Mesenchymal stem cell (in vitro differentiated cells and primary cell): ENCODE data around the gene TBC1D22A.
"Not testable (repeated sequence)": the region's sequence is repeated elsewhere in the genome, so short reads cannot be mapped to it uniquely, and the experiment has no call there.

ENCODE experiments used
- DNase-seq: peaks from one replicate; pipeline ENCODE4 v3.0.0-alpha.2; 2013
- H2AFZ ChIP-seq: one replicate; pipeline ENCODE4 v1.6.1; 2013; ENCODE audit warnings: low read depth, mild to moderate bottlenecking, control low read depth, inconsistent platforms, low read length, moderate library complexity
- H2AK5ac ChIP-seq: 2 replicates; pipeline ENCODE4 v1.6.1; 2013; ENCODE audit warnings: low read length, moderate library complexity, mild to moderate bottlenecking, inconsistent platforms; ENCODE audit not compliant: severe bottlenecking
- H2BK120ac ChIP-seq: one replicate; pipeline ENCODE4 v1.6.1; 2013; ENCODE audit warnings: low read depth, mild to moderate bottlenecking, inconsistent platforms, low read length, moderate library complexity
- H2BK12ac ChIP-seq, 2 experiments: one replicate each; pipeline ENCODE4 v1.6.1; 2013; ENCODE audit warnings: inconsistent platforms in 2 of 2, low read length in 2 of 2, mild to moderate bottlenecking in 2 of 2, moderate library complexity in 2 of 2, control low read depth in 1 of 2
- H2BK15ac ChIP-seq: one replicate; pipeline ENCODE4 v1.6.1; 2013; ENCODE audit warnings: mild to moderate bottlenecking, low read depth, inconsistent platforms; ENCODE audit not compliant: poor library complexity, severe bottlenecking
- H2BK5ac ChIP-seq: 2 replicates; pipeline ENCODE4 v1.6.1; 2013; ENCODE audit warnings: low read depth, mild to moderate bottlenecking, low read length, control low read depth, inconsistent platforms; ENCODE audit not compliant: poor library complexity, severe bottlenecking
- H3K14ac ChIP-seq, 2 experiments: one replicate each; pipeline ENCODE4 v1.6.1; 2013; ENCODE audit warnings: inconsistent platforms in 2 of 2, low read length in 2 of 2, control low read depth in 1 of 2, mild to moderate bottlenecking in 1 of 2, moderate library complexity in 1 of 2
- H3K18ac ChIP-seq, 2 experiments: one replicate each; pipeline ENCODE4 v1.6.1; 2013; ENCODE audit warnings: inconsistent platforms in 2 of 2, low read length in 2 of 2, control low read depth in 1 of 2, low read depth in 1 of 2, mild to moderate bottlenecking in 1 of 2
- H3K23ac ChIP-seq, 2 experiments: one replicate each; pipeline ENCODE4 v1.6.1; 2013; ENCODE audit warnings: inconsistent platforms in 2 of 2, low read length in 2 of 2, mild to moderate bottlenecking in 2 of 2, moderate library complexity in 2 of 2, control low read depth in 1 of 2
- H3K27ac ChIP-seq: 2 replicates; pipeline ENCODE4 v1.5.1; 2013; ENCODE audit warnings: mild to moderate bottlenecking, moderate library complexity, low read length, control low read depth, inconsistent platforms; ENCODE audit not compliant: poor library complexity, severe bottlenecking
- H3K27me3 ChIP-seq, 2 experiments: 2 replicates each; pipeline versions ENCODE4 v1.6.1 to v1.7.0; 2013; ENCODE audit warnings: low read length in 2 of 2, mild to moderate bottlenecking in 2 of 2, moderate library complexity in 2 of 2, control low read depth in 1 of 2, inconsistent platforms in 1 of 2; ENCODE audit not compliant: control insufficient read depth in 1 of 2, insufficient read depth in 1 of 2
- H3K36me3 ChIP-seq, 2 experiments: 2 replicates each; pipeline versions ENCODE4 v1.6.1 to v1.7.0; 2013; ENCODE audit warnings: low read length in 2 of 2, control low read depth in 1 of 2, inconsistent platforms in 1 of 2, low read depth in 1 of 2, mild to moderate bottlenecking in 1 of 2; ENCODE audit not compliant: insufficient read depth in 2 of 2, control insufficient read depth in 1 of 2
- H3K4ac ChIP-seq, 2 experiments: one replicate each; pipeline ENCODE4 v1.6.1; 2013; ENCODE audit warnings: inconsistent platforms in 2 of 2, low read length in 2 of 2, mild to moderate bottlenecking in 2 of 2, moderate library complexity in 2 of 2, control low read depth in 1 of 2, low read depth in 1 of 2
- H3K4me1 ChIP-seq: 2 replicates; pipeline ENCODE4 v1.6.1; 2013; ENCODE audit warnings: low read depth, low read length, control low read depth; ENCODE audit not compliant: control insufficient read depth, insufficient read depth
- H3K4me2 ChIP-seq: 2 replicates; pipeline ENCODE4 v1.6.1; 2013; ENCODE audit warnings: low read length, mild to moderate bottlenecking, inconsistent platforms; ENCODE audit not compliant: poor library complexity, severe bottlenecking
- H3K4me3 ChIP-seq, 2 experiments: 2 replicates each; pipeline versions ENCODE4 v1.5.1 to v1.7.0; 2013; ENCODE audit warnings: low read length in 2 of 2, mild to moderate bottlenecking in 2 of 2, control low read depth in 1 of 2, low read depth in 1 of 2; ENCODE audit not compliant: insufficient read depth in 1 of 2
- H3K79me1 ChIP-seq: replicated peaks from 2 replicates; pipeline ENCODE4 v1.6.1; 2013; ENCODE audit warnings: mild to moderate bottlenecking, control low read depth, low read length, inconsistent platforms; ENCODE audit not compliant: poor library complexity, severe bottlenecking
- H3K9ac ChIP-seq: 2 replicates; pipeline ENCODE4 v1.7.0; 2013; ENCODE audit warnings: mild to moderate bottlenecking, low read length, moderate library complexity
- H3K9me3 ChIP-seq: 2 replicates; pipeline ENCODE4 v1.7.0; 2013; ENCODE audit warnings: mild to moderate bottlenecking, low read length; ENCODE audit not compliant: control insufficient read depth
- H4K8ac ChIP-seq: one replicate; pipeline ENCODE4 v1.6.1; 2013; ENCODE audit warnings: inconsistent platforms, mild to moderate bottlenecking, low read length, moderate library complexity
- H4K91ac ChIP-seq: one replicate; pipeline ENCODE4 v1.6.1; 2013; ENCODE audit warnings: mild to moderate bottlenecking, low read length, inconsistent platforms
- WGBS: methylation state at CpG from one replicate; pipeline ENCODE4 v1.1.7; 2013; ENCODE audit warnings: mixed read lengths; 5-methylcytosine and 5-hydroxymethylcytosine counted together

The TBC1D22A gene

GRCh38 chr22:47167921-47168320 lies 405.5 kb downstream of the TBC1D22A start:
- H2BK5ac ChIP-seq, H2BK120ac ChIP-seq, H3K79me1 ChIP-seq, H3K4me2 ChIP-seq, H3K27me3 ChIP-seq, H3K18ac ChIP-seq, H2AFZ ChIP-seq, H3K4me3 ChIP-seq, H3K27ac ChIP-seq, H3K23ac ChIP-seq, H2AK5ac ChIP-seq, H3K9ac ChIP-seq, DNase-seq, H3K14ac ChIP-seq, H3K4ac ChIP-seq, H3K9me3 ChIP-seq, H2BK12ac ChIP-seq, H4K91ac ChIP-seq, H2BK15ac ChIP-seq, H4K8ac ChIP-seq: not testable (repeated sequence)
- Histone ChIP-seq H3K36me3 (peaks cover 4 to 30% of the 10 kb centered on the region in 2 experiments), H3K4me1 (peaks cover 16% of the 10 kb centered on the region)
- 88% methylated on average over 6 of the region's 6 CpGs for WGBS

GRCh38 chr22:47168441-47168840 lies 406.0 kb downstream of the TBC1D22A start:
- H4K8ac ChIP-seq = no peak overlapping the region
- no peak overlapping the region for H2BK12ac ChIP-seq
- H2AK5ac ChIP-seq = no peak overlapping the region
- no peaks in the 10 kb centered on the region for H3K27me3 ChIP-seq
- H3K9me3 ChIP-seq = no peaks in the 10 kb centered on the region
- no peak overlapping the region for H2AFZ ChIP-seq
- H2BK15ac ChIP-seq = no peak overlapping the region
- H2BK5ac ChIP-seq = no peak overlapping the region
- H3K79me1 ChIP-seq = peaks cover 4% of the 10 kb centered on the region
- H3K9ac ChIP-seq = no peak overlapping the region
- peaks cover 4 to 33% of the 10 kb centered on the region in 2 experiments for H3K36me3 ChIP-seq
- no peak overlapping the region for H3K18ac ChIP-seq
- peaks cover 16% of the 10 kb centered on the region for H3K4me1 ChIP-seq
- WGBS = 87% methylated on average over 13 of the region's 14 CpGs
- no peak overlapping the region for H3K4me3 ChIP-seq
- no peak overlapping the region for H3K14ac ChIP-seq
- H3K23ac ChIP-seq = no peak overlapping the region
- no peak for DNase-seq
- H2BK120ac ChIP-seq = no peak overlapping the region
- no peak overlapping the region for H3K4me2 ChIP-seq
- H3K4ac ChIP-seq = no peak overlapping the region
- no peak overlapping the region for H3K27ac ChIP-seq
- no peak overlapping the region for H4K91ac ChIP-seq

- Histone ChIP-seq H3K79me1 (peaks cover 4% of the 10 kb centered on the region), H2BK120ac (no peak overlapping the region), H3K27ac (no peak overlapping the region), H3K4ac (no peak overlapping the region), H4K91ac (no peak overlapping the region), H3K14ac (no peak overlapping the region), H3K4me3 (no peak overlapping the region), H3K4me1 (peaks cover 16% of the 10 kb centered on the region), H3K9ac (no peak overlapping the region), H2BK15ac (no peak overlapping the region), H3K18ac (no peak overlapping the region), H3K27me3 (no peaks in the 10 kb centered on the region), H2AK5ac (no peak overlapping the region), H3K23ac (no peak overlapping the region), H3K9me3 (no peaks in the 10 kb centered on the region), H2AFZ (no peak overlapping the region), H2BK12ac (no peak overlapping the region), H4K8ac (no peak overlapping the region), H3K4me2 (no peak overlapping the region), H2BK5ac (no peak overlapping the region), H3K36me3 (peaks cover 4 to 40% of the 10 kb centered on the region in 2 experiments)
- 89% methylated on average over 22 of the region's 25 CpGs for whole genome bisulfite sequencing
- peak; percentile 10 for DNase-seq
Measured at GRCh38 chr22:47168900-47169800, 406.7 kb downstream of the TBC1D22A start.

DNA sequence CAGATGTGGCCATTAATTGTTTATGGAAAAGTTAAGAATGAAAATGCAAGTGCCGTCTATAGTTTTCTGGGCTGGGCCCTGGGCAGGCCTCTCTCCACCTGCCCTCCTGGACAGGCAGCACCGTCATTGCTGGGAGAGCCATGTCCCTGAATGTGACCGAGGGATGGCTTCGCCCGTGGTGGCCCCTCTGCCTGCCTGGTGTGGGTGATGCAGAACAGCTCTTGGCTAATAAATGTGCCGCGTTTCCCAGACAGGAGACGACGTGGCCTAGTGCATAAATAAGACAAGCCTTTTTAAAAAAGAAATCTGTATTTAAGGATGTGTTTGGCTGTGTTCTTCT lies 407.3 kb downstream of the TBC1D22A start:
- no peak overlapping the region for H2AFZ ChIP-seq
- WGBS = 89% methylated on average over 9 of the region's 9 CpGs
- no peak overlapping the region for H2BK12ac ChIP-seq
- H4K8ac ChIP-seq = no peak overlapping the region
- no peak overlapping the region for H3K4me3 ChIP-seq
- H3K18ac ChIP-seq = no peak overlapping the region
- no peak overlapping the region for H4K91ac ChIP-seq
- no peak overlapping the region for H2BK120ac ChIP-seq
- no peak overlapping the region for H3K4ac ChIP-seq
- no peak overlapping the region for H3K4me2 ChIP-seq
- H3K36me3 ChIP-seq = peaks cover 4 to 43% of the 10 kb centered on the region in 2 experiments
- H2BK5ac ChIP-seq = no peak overlapping the region
- peaks cover 15% of the 10 kb centered on the region for H3K4me1 ChIP-seq
- H2BK15ac ChIP-seq = no peak overlapping the region
- no peak overlapping the region for H3K27ac ChIP-seq
- H3K79me1 ChIP-seq = peaks cover 4% of the 10 kb centered on the region
- H3K23ac ChIP-seq = no peak overlapping the region
- no peaks in the 10 kb centered on the region for H3K9me3 ChIP-seq
- no peak overlapping the region for H2AK5ac ChIP-seq
- no peaks in the 10 kb centered on the region for H3K27me3 ChIP-seq
- no peak overlapping the region for H3K9ac ChIP-seq
- DNase-seq = no peak
- no peak overlapping the region for H3K14ac ChIP-seq
